NT2/D1 (cell line): ENCODE data around the gene SHCBP1L.
"Not testable (repeated sequence)": the region's sequence is repeated elsewhere in the genome, so short reads cannot be mapped to it uniquely, and the experiment has no call there.

Source experiments
- SUZ12 ChIP-seq: IDR thresholded peaks from 2 replicates; pipeline ENCODE4 v1.6.1; 2011; ENCODE audit not compliant: insufficient read length, insufficient read depth; ENCODE audit errors: extremely low read depth
- YY1 ChIP-seq: IDR thresholded peaks from 2 replicates; pipeline ENCODE4 v1.6.1; 2011; ENCODE audit not compliant: insufficient read length, insufficient read depth

- TF ChIP-seq SUZ12, YY1: not testable (repeated sequence)
Measured at GRCh38 chr1:182942145-182942544, 10.8 kb downstream of the SHCBP1L start.
